Measurements from ENCODE around the gene UBALD2. TPM values are rescaled to one million over a fixed set of nuclear protein-coding genes. Genes with fewer than 3 reads are reported as not detected.

UBALD2 gene
- total and polyA plus RNA-seq, 2 donors (not counting 3 experiments of a cell fraction or from before 2014, with no cell fraction given), result 46.9 to 70.9 TPM

GRCh38 chr17:76233588-76234353 lies 31.4 kb upstream of the UBALD2 start:
- no peak for TF ChIP-seq POLR2A (IDR thresholded peaks at IDR 0.05; ENCODE audit: low read depth, low read length)
- TF ChIP-seq FOS (IDR thresholded peaks at IDR 0.05; ENCODE audit: borderline replicate concordance, insufficient read depth, low read length), result no peak
- TF ChIP-seq GATA2 (IDR thresholded peaks at IDR 0.05; ENCODE audit: insufficient read depth, insufficient read length, low read depth, low read length), result no peak
- no peak for TF ChIP-seq MYC (IDR thresholded peaks at IDR 0.05; ENCODE audit: low read depth, low read length)
- TF ChIP-seq, protein P1, sequence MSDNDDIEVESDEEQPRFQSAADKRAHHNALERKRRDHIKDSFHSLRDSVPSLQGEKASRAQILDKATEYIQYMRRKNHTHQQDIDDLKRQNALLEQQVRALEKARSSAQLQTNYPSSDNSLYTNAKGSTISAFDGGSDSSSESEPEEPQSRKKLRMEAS (IDR thresholded peaks at IDR 0.05; ENCODE audit: insufficient read depth, insufficient read length), result no peak
- no peak for TF ChIP-seq POLR2AphosphoS5 (IDR thresholded peaks at IDR 0.05; ENCODE audit: insufficient read depth, low read depth, low read length)
- TF ChIP-seq EZH2 (IDR thresholded peaks at IDR 0.05; ENCODE audit: borderline replicate concordance, low read depth, low read length, severe bottlenecking), result no peak
- H3K27me3 ChIP-seq (ENCODE audit: control insufficient read depth in 2 of 2, insufficient read depth in 2 of 2, low read length in 2 of 2), result peaks cover 29 to 37% of the 10 kb centered on the region in 2 experiments
- FAIRE-seq (no peak), DNase-seq (ENCODE audit: low read depth, low spot score) (no peak)
- intact Hi-C loops (cut with micrococcal nuclease) (no loop called here), dilution Hi-C loops (cut with MboI; ENCODE audit: extremely low pct_ligation_motif_present, low sequenced_read_pairs) (no loop called here)
- no peaks in the 10 kb centered on the region for H3K9me1 ChIP-seq (replicated peaks; ENCODE audit: control insufficient read depth, extremely low read depth, insufficient read depth, low read length)
- ChIA-PET POLR2A (no interaction called here), CTCF (interaction anchor here (1.0 to 1.3 kb wide), 2 partner anchors 46 to 52 kb away, joined by 3 to 4 read pairs; no protein-coding TSS in a partner anchor)
- no peaks in the 10 kb centered on the region for H3K4me1 ChIP-seq (ENCODE audit: control insufficient read depth, extremely low read depth, insufficient read depth, low read length)
- no peak overlapping the region for H3K4me2 ChIP-seq (ENCODE audit: insufficient read depth, low read length)
- H3K4me3 ChIP-seq (replicated peaks in 1 of 3; ENCODE audit: insufficient read depth in 1 of 3, low read depth in 1 of 3, low read length in 3 of 3), result no peak overlapping the region
- H3K36me3 ChIP-seq (ENCODE audit: control insufficient read depth in 2 of 2, extremely low read depth in 1 of 2, insufficient read depth in 2 of 2, low read length in 2 of 2), result no peaks in the 10 kb centered on the region
- no peak overlapping the region for H3K9ac ChIP-seq (replicated peaks; ENCODE audit: extremely low read depth, insufficient read depth, low read length)
- no peak overlapping the region for H3K27ac ChIP-seq (ENCODE audit: insufficient read depth, low read depth, low read length)
- H2AFZ ChIP-seq (ENCODE audit: low read depth, low read length), result no peak overlapping the region
- no peaks in the 10 kb centered on the region for H3K79me2 ChIP-seq (ENCODE audit: control insufficient read depth, insufficient read depth, low read length)
- H4K20me1 ChIP-seq (replicated peaks; ENCODE audit: control insufficient read depth, extremely low read depth, insufficient read depth, low read length), result no peaks in the 10 kb centered on the region
- no peaks in the 10 kb centered on the region for H3K9me3 ChIP-seq (replicated peaks; ENCODE audit: control insufficient read depth, insufficient read depth, low read length)
- BruUV-seq (replicated peaks), result no TSS peak

- Histone ChIP-seq H3K36me3 (ENCODE audit: control insufficient read depth in 2 of 2, extremely low read depth in 1 of 2, insufficient read depth in 2 of 2, low read length in 2 of 2) (no peaks in the 10 kb centered on the region), H3K79me2 (ENCODE audit: control insufficient read depth, insufficient read depth, low read length) (no peaks in the 10 kb centered on the region), H3K4me1 (ENCODE audit: control insufficient read depth, extremely low read depth, insufficient read depth, low read length) (no peaks in the 10 kb centered on the region), H3K27me3 (ENCODE audit: control insufficient read depth in 2 of 2, insufficient read depth in 2 of 2, low read length in 2 of 2) (peaks cover 30 to 37% of the 10 kb centered on the region in 2 experiments), H3K9ac (replicated peaks; ENCODE audit: extremely low read depth, insufficient read depth, low read length) (no peak overlapping the region), H3K9me3 (replicated peaks; ENCODE audit: control insufficient read depth, insufficient read depth, low read length) (no peaks in the 10 kb centered on the region), H3K9me1 (replicated peaks; ENCODE audit: control insufficient read depth, extremely low read depth, insufficient read depth, low read length) (no peaks in the 10 kb centered on the region), H3K27ac (ENCODE audit: insufficient read depth, low read depth, low read length) (no peak overlapping the region), H3K4me3 (replicated peaks in 1 of 3; ENCODE audit: insufficient read depth in 1 of 3, low read depth in 1 of 3, low read length in 3 of 3) (no peak overlapping the region), H4K20me1 (replicated peaks; ENCODE audit: control insufficient read depth, extremely low read depth, insufficient read depth, low read length) (no peaks in the 10 kb centered on the region), H2AFZ (ENCODE audit: low read depth, low read length) (no peak overlapping the region), H3K4me2 (ENCODE audit: insufficient read depth, low read length) (no peak overlapping the region)
- ChIA-PET POLR2A (no interaction called here), CTCF (interaction anchor here (1.3 kb wide), 1 partner anchor 45 kb away, joined by 3 read pairs; no protein-coding TSS in a partner anchor)
- dilution Hi-C loops (cut with MboI; ENCODE audit: extremely low pct_ligation_motif_present, low sequenced_read_pairs) (no loop called here), intact Hi-C loops (cut with micrococcal nuclease) (no loop called here)
- no TSS peak for BruUV-seq (replicated peaks)
- FAIRE-seq (no peak), DNase-seq (ENCODE audit: low read depth, low spot score) (no peak)
- TF ChIP-seq FOS (IDR thresholded peaks at IDR 0.05; ENCODE audit: borderline replicate concordance, insufficient read depth, low read length), result no peak
- no peak for TF ChIP-seq GATA2 (IDR thresholded peaks at IDR 0.05; ENCODE audit: insufficient read depth, insufficient read length, low read depth, low read length)
- no peak for TF ChIP-seq POLR2A (IDR thresholded peaks at IDR 0.05; ENCODE audit: low read depth, low read length)
- TF ChIP-seq MYC (IDR thresholded peaks at IDR 0.05; ENCODE audit: low read depth, low read length), result no peak
- TF ChIP-seq, protein P1 (IDR thresholded peaks at IDR 0.05; ENCODE audit: insufficient read depth, insufficient read length), result no peak
- TF ChIP-seq JUN (IDR thresholded peaks at IDR 0.05; ENCODE audit: borderline replicate concordance, insufficient read depth, insufficient read length, low read depth), result no peak
- TF ChIP-seq, protein P2, sequence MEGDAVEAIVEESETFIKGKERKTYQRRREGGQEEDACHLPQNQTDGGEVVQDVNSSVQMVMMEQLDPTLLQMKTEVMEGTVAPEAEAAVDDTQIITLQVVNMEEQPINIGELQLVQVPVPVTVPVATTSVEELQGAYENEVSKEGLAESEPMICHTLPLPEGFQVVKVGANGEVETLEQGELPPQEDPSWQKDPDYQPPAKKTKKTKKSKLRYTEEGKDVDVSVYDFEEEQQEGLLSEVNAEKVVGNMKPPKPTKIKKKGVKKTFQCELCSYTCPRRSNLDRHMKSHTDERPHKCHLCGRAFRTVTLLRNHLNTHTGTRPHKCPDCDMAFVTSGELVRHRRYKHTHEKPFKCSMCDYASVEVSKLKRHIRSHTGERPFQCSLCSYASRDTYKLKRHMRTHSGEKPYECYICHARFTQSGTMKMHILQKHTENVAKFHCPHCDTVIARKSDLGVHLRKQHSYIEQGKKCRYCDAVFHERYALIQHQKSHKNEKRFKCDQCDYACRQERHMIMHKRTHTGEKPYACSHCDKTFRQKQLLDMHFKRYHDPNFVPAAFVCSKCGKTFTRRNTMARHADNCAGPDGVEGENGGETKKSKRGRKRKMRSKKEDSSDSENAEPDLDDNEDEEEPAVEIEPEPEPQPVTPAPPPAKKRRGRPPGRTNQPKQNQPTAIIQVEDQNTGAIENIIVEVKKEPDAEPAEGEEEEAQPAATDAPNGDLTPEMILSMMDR (IDR thresholded peaks at IDR 0.05; ENCODE audit: extremely low read depth in 1 of 2, insufficient read depth in 1 of 2, low read depth in 1 of 2, low read length in 2 of 2), result no peak
- no peak for TF ChIP-seq EZH2 (IDR thresholded peaks at IDR 0.05; ENCODE audit: borderline replicate concordance, low read depth, low read length, severe bottlenecking)
- TF ChIP-seq POLR2AphosphoS5 (IDR thresholded peaks at IDR 0.05; ENCODE audit: insufficient read depth, low read depth, low read length), result no peak
Observed at GRCh38 chr17:76234354-76234679, 30.8 kb upstream of the UBALD2 start.

Data from endothelial cell of umbilical vein (primary cell).